GM23248 (cell line): ENCODE results near the gene ESPNL. TPM values are rescaled to one million over a fixed set of nuclear protein-coding genes. Genes with fewer than 3 reads are reported as not detected.

ENCODE experiments used
- DNase-seq: peaks from one replicate; pipeline ENCODE4 v3.0.0-alpha.2; 2015
- H2AFZ ChIP-seq: fragments of 200-600 bp; sonication (generic); 2 replicates; pipeline ENCODE4 v1.6.1; 2016; ENCODE audit warnings: antibody characterized with exemption
- H3F3A ChIP-seq: fragments of 200-600 bp; sonication (generic); 2 replicates; pipeline ENCODE4 v1.6.1; 2016; ENCODE audit warnings: mild to moderate bottlenecking, antibody characterized with exemption, mixed run types; ENCODE audit not compliant: insufficient read depth
- H3K27ac ChIP-seq: fragments of 200-600 bp; sonication (generic); 2 replicates; pipeline ENCODE4 v1.5.1; 2016; ENCODE audit warnings: mild to moderate bottlenecking
- H3K27me3 ChIP-seq: fragments of 200-600 bp; sonication (generic); replicated peaks from 2 replicates; pipeline ENCODE4 v1.6.1; 2016; ENCODE audit warnings: mild to moderate bottlenecking; ENCODE audit not compliant: insufficient read depth
- H3K36me3 ChIP-seq: fragments of 200-600 bp; sonication (generic); 2 replicates; pipeline ENCODE4 v1.6.1; 2016; ENCODE audit warnings: low read depth, mild to moderate bottlenecking
- H3K4me1 ChIP-seq: fragments of 200-600 bp; sonication (generic); 2 replicates; pipeline ENCODE4 v1.6.1; 2016; ENCODE audit warnings: mild to moderate bottlenecking; ENCODE audit not compliant: insufficient read depth
- H3K4me2 ChIP-seq: fragments of 200-600 bp; sonication (generic); one replicate; pipeline ENCODE4 v1.6.1; 2016; ENCODE audit warnings: mild to moderate bottlenecking; ENCODE audit not compliant: unreplicated experiment
- H3K4me3 ChIP-seq: fragments of 200-600 bp; sonication (generic); 2 replicates; pipeline ENCODE4 v1.5.1; 2016; ENCODE audit warnings: mild to moderate bottlenecking
- H3K79me2 ChIP-seq: fragments of 200-600 bp; sonication (generic); 2 replicates; pipeline ENCODE4 v1.6.1; 2016; ENCODE audit warnings: mild to moderate bottlenecking; ENCODE audit not compliant: insufficient read depth
- H3K9ac ChIP-seq: fragments of 200-600 bp; sonication (generic); 2 replicates; pipeline ENCODE4 v1.6.1; 2016; ENCODE audit warnings: mild to moderate bottlenecking
- H3K9me2 ChIP-seq: fragments of 200-600 bp; sonication (generic); 2 replicates; pipeline ENCODE4 v1.6.1; 2016; ENCODE audit warnings: mixed run types, mild to moderate bottlenecking, moderate library complexity; ENCODE audit not compliant: insufficient read depth
- H3K9me3 ChIP-seq: fragments of 200-600 bp; sonication (generic); one replicate; pipeline ENCODE4 v1.6.1; 2017; ENCODE audit warnings: low read depth
- H4K20me1 ChIP-seq: fragments of 200-600 bp; sonication (generic); 2 replicates; pipeline ENCODE4 v1.6.0; 2016; ENCODE audit not compliant: insufficient read depth
- EZH2 ChIP-seq: fragments of 200-600 bp; sonication (generic); IDR thresholded peaks from 2 replicates; pipeline ENCODE4 v1.6.1; 2018; ENCODE audit warnings: antibody characterized with exemption, mild to moderate bottlenecking; ENCODE audit not compliant: insufficient read depth, poor library complexity, severe bottlenecking
- EZH2phosphoT487 ChIP-seq: fragments of 200-600 bp; sonication (generic); IDR thresholded peaks from 2 replicates; pipeline ENCODE4 v1.6.1; 2018; ENCODE audit warnings: antibody characterized with exemption, moderate library complexity, mild to moderate bottlenecking, low read depth; ENCODE audit not compliant: insufficient read depth
- WGBS, 2 experiments: methylation state at CpG; one replicate each; pipeline ENCODE4 v1.1.6; 2015 to 2017; ENCODE audit warnings: low lambda C conversion rate in 2 of 2, low coverage in 1 of 2; ENCODE audit errors: missing lambda C conversion rate in 2 of 2; 5-methylcytosine and 5-hydroxymethylcytosine counted together
- in situ Hi-C: fragments of 300-500 bp; cut with MboI; formaldehyde crosslinking; loops from 2 replicates; pipeline ENCODE4 v1.15.0; 2020
- polyA plus RNA-seq: library from polyadenylated mRNA; unstranded; fragments of >200 nt; fragmentation: Nextera tagmentation; extraction: Ambion mirVana; gene quantifications from 2 replicates; pipeline ENCODE4 v1.2.1, GENCODE V29; 2016
- total RNA-seq: library from RNA; depleted of rRNA; stranded (reverse); fragments of >200 nt; shearing (Covaris generic); gene quantifications from 2 replicates; pipeline ENCODE4 v1.2.3, GENCODE V29; 2014

ESPNL gene
- total and polyA plus RNA-seq, 2 experiments from 2014 or later, result 0.60 to 1.4 TPM

DNA sequence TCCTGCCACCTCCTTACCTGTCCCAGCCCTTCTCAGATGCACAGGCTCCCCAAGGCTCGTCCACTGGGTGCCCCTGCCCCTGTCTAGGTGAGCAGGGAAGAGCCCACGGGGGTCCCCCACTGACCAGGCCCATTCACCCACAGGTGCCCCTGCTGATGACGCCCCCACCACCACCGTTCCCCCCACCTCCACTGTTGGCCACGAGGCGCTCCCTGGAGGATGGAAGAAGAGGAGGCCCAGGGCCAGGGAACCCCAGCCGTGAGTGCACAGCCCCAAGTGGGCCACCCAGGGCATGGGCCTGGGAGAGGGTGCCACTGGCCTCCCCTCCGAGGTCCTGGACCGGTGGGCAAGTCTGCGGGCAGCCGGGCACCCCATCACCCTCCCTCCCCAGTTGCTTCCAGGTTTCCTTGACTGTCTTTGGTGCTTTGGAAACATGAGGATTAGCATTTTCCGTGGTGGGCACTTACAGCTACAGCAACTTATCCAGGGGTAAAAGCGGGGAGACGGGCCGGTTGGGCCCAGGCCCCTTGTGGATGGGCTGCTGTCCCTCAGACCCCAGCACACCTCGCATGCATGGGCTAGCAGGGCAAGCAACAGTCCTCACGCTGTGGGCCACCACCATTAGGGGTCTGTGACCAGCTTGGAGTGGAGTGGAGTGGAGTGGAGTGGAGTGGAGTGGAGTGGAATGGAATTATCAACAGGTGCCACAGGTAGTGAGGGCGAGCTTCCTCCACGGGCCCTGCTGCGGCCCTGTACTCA, 25.2 kb downstream of the ESPNL start:
- H3K9me2 ChIP-seq, result no peaks in the 10 kb centered on the region
- no peaks in the 10 kb centered on the region for H3K9me3 ChIP-seq
- H3K27ac ChIP-seq, result no peak overlapping the region
- in situ Hi-C loops, result no loop called here
- no peaks in the 10 kb centered on the region for H4K20me1 ChIP-seq
- no peak overlapping the region for H3K4me2 ChIP-seq
- H3K4me1 ChIP-seq, result no peaks in the 10 kb centered on the region
- no peaks in the 10 kb centered on the region for H3K36me3 ChIP-seq
- no peak overlapping the region for H2AFZ ChIP-seq
- TF ChIP-seq EZH2phosphoT487 (no peak), EZH2 (no peak)
- no peak overlapping the region for H3K9ac ChIP-seq
- no peaks in the 10 kb centered on the region for H3K79me2 ChIP-seq
- no peak for DNase-seq
- 77 to 85% methylated on average over 16 to 19 of the region's 20 CpGs for WGBS, 2 experiments
- no peak overlapping the region for H3K4me3 ChIP-seq
- no peaks in the 10 kb centered on the region for H3F3A ChIP-seq
- no peaks in the 10 kb centered on the region for H3K27me3 ChIP-seq

- Histone ChIP-seq H3K4me1 (no peaks in the 10 kb centered on the region), H3K4me3 (no peak overlapping the region), H3F3A (no peaks in the 10 kb centered on the region), H3K36me3 (no peaks in the 10 kb centered on the region), H3K27me3 (no peaks in the 10 kb centered on the region), H3K4me2 (no peak overlapping the region), H3K9me3 (no peaks in the 10 kb centered on the region), H3K79me2 (no peaks in the 10 kb centered on the region), H4K20me1 (no peaks in the 10 kb centered on the region), H3K27ac (no peak overlapping the region), H3K9me2 (no peaks in the 10 kb centered on the region), H2AFZ (no peak overlapping the region), H3K9ac (no peak overlapping the region)
- DNase-seq, result no peak
- TF ChIP-seq EZH2phosphoT487, result no peak
- TF ChIP-seq EZH2, result no peak
- WGBS, 2 experiments, result 74 to 83% methylated on average over 2 of the region's 2 CpGs
- in situ Hi-C loops, result no loop called here
Observed at GRCh38 chr2:238126338-238126737, 26.2 kb downstream of the ESPNL start.

DNA sequence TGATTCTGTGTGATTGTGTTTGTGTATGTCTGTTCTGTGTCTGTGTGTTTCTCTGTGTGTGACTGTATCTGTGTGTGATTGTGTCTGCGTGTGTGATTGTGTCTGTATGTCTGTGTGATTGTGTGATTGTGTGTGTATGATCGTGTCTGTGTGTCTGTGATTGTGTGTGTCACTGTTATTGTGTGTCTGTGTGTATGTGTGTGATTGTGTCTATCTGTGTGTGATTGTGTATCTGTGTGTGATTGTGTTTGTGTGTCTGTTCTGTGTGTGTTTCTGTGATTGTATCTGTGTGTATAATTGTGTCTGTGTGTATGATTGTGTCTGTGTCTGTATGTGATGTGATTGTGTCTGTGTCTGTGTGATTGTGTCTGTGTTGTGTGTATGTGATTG, 26.6 kb downstream of the ESPNL start:
- 76% methylated on average over 2 of the region's 2 CpGs for WGBS, 2 experiments
- Histone ChIP-seq H2AFZ (peak overlapping the region; percentile 68), H3K4me2 (no peak overlapping the region)

GRCh38 chr2:238127165-238128060, 27.3 kb downstream of the ESPNL start:
- 57 to 64% methylated on average over 25 to 27 of the region's 36 CpGs for WGBS, 2 experiments
- H3K4me2 ChIP-seq, result peak overlapping the region; percentile 42
- no peak overlapping the region for H3K27ac ChIP-seq
- no peaks in the 10 kb centered on the region for H3K9me3 ChIP-seq
- no peak for TF ChIP-seq EZH2
- no peak for TF ChIP-seq EZH2phosphoT487
- no peaks in the 10 kb centered on the region for H3F3A ChIP-seq
- H3K9ac ChIP-seq, result peak overlapping the region; percentile 5
- H3K4me1 ChIP-seq, result no peaks in the 10 kb centered on the region
- no peak overlapping the region for H3K4me3 ChIP-seq
- H3K27me3 ChIP-seq, result no peaks in the 10 kb centered on the region
- H3K9me2 ChIP-seq, result no peaks in the 10 kb centered on the region
- peak overlapping the region; percentile 68 for H2AFZ ChIP-seq
- no peaks in the 10 kb centered on the region for H4K20me1 ChIP-seq
- H3K79me2 ChIP-seq, result no peaks in the 10 kb centered on the region
- DNase-seq, result peak; percentile 70
- H3K36me3 ChIP-seq, result no peaks in the 10 kb centered on the region
- in situ Hi-C loops, result no loop called here

More for the DNA sequence above, 26.6 kb downstream of the ESPNL start:
- H4K20me1 ChIP-seq, result no peaks in the 10 kb centered on the region
- H3K79me2 ChIP-seq, result no peaks in the 10 kb centered on the region
- H3K9ac ChIP-seq, result peak overlapping the region; percentile 5; the same call in 1 of the 2 replicates
- H3K9me2 ChIP-seq, result no peaks in the 10 kb centered on the region
- H3K9me3 ChIP-seq, result no peaks in the 10 kb centered on the region
- H3K27ac ChIP-seq, result no peak overlapping the region
- H3K36me3 ChIP-seq, result no peaks in the 10 kb centered on the region
- DNase-seq, result no peak
- no peak overlapping the region for H3K4me3 ChIP-seq
- H3K4me1 ChIP-seq, result no peaks in the 10 kb centered on the region
- in situ Hi-C loops, result no loop called here
- no peaks in the 10 kb centered on the region for H3F3A ChIP-seq
- no peak for TF ChIP-seq EZH2phosphoT487
- no peak for TF ChIP-seq EZH2
- H3K27me3 ChIP-seq, result no peaks in the 10 kb centered on the region
